Psoas muscle (tissue), 8 donors: ENCODE measurements around the gene OR10G2. TPM values are rescaled to one million over a fixed set of nuclear protein-coding genes. Genes with fewer than 3 reads are reported as not detected.

Experiments used
- ATAC-seq, 4 donors: fragments of 200-7000 bp; cut with Tn5 transposase; one replicate each; pipeline ENCODE4 v1.9.1; 2020; ENCODE audit warnings: moderate library complexity in 3 of 4, mild to moderate bottlenecking in 2 of 4
- DNase-seq, 2 donors: peaks; one replicate each; pipeline ENCODE4 v3.0.0-alpha.2; 2020
- H3K27ac ChIP-seq: fragments of 200-600 bp; one replicate; pipeline ENCODE4 v1.8.0; 2022
- H3K27me3 ChIP-seq, 3 donors: fragments of 200-600 bp in 1 of 3; one replicate each; pipeline versions ENCODE4 v1.6.1 to v1.8.0; 2013 to 2022; ENCODE audit warnings: low read length in 2 of 3, mild to moderate bottlenecking in 2 of 3, moderate library complexity in 1 of 3; ENCODE audit not compliant: insufficient read depth in 3 of 3
- H3K36me3 ChIP-seq, 2 donors: fragments of 200-600 bp in 1 of 2; one replicate each; pipeline versions ENCODE4 v1.6.1 to v1.8.0; 2013 to 2022; ENCODE audit warnings: low read depth in 1 of 2, mild to moderate bottlenecking in 1 of 2, moderate library complexity in 1 of 2; ENCODE audit not compliant: insufficient read depth in 1 of 2
- H3K4me1 ChIP-seq: fragments of 200-600 bp; one replicate; pipeline ENCODE4 v1.8.0; 2022
- H3K4me3 ChIP-seq: fragments of 200-600 bp; one replicate; pipeline ENCODE4 v1.8.0; 2022; ENCODE audit warnings: mild to moderate bottlenecking
- H3K9me3 ChIP-seq: fragments of 200-600 bp; one replicate; pipeline ENCODE4 v1.8.0; 2022
- CTCF ChIP-seq: fragments of 200-600 bp; IDR thresholded peaks from one replicate; pipeline ENCODE4 v1.8.0; 2022; ENCODE audit warnings: antibody characterized with exemption
- WGBS, 3 donors: extraction: QIAGEN DNeasy Blood & Tissue Kit; methylation state at CpG; one replicate each; pipeline versions ENCODE4 v1.1.6 to v1.1.7; 2013; 5-methylcytosine and 5-hydroxymethylcytosine counted together
- intact Hi-C, 2 donors: fragments of 100-400 bp; cut with DNase I; formaldehyde crosslinking; loops; one replicate each; pipeline versions ENCODE4 v1.11.0 to v1.14.2; 2022
- long read RNA-seq, 2 donors: library from polyadenylated mRNA; unstranded; transcript quantifications; one replicate each; pipeline ENCODE4 v2.0.0, GENCODE V29; 2021
- polyA plus RNA-seq, 3 donors: library from polyadenylated mRNA; stranded (reverse); fragments of 200-250 nt; gene quantifications; one replicate each; pipeline ENCODE4 v1.2.3, GENCODE V29; 2013
- total RNA-seq, 4 donors: library from RNA; stranded (reverse); fragmentation: NEBNext Ultra II Directional in 2 of 4; extraction: Animal tissue kit (Norgen Biotek cat#: 25700) in 2 of 4; gene quantifications; one replicate each; pipeline versions ENCODE4 v1.2.1 to v1.2.4, GENCODE V29; 2021 to 2023
- donor health status: healthy with polysubstance abuse.
- donor health status: DM: no; HTN: no; CAD: no; lungs with moderate emphysema.
- donor health status: Bipolar disorder and iron deficiency.
- donor health status: healthy.
- donor health status: DM: yes; HTN: yes; CAD: no.
- donor health status: DM: no; HTN: no; CAD: no.
- donor health status: DM: no; HTN: no; CAD: no.
- donor health status: DM: yes; HTN: yes; CAD: no.

OR10G2 gene
- not detected for total RNA-seq
- not detected for polyA plus RNA-seq
- long read RNA-seq, donor 1: 0 reads
- long read RNA-seq, donor 2: 0 reads

GRCh38 chr14:21634840-21635239 lies at the start of gene OR10G2:
TSS of gene OR10G2 (minus strand) at chr14:21634940. CDS start at chr14:21634842, 98 bp downstream.
- DNase-seq (no peak), ATAC-seq (no peak)
- H3K36me3 ChIP-seq: no peaks in the 10 kb centered on the region
- H3K4me1 ChIP-seq: no peaks in the 10 kb centered on the region
- TF ChIP-seq CTCF: no peak
- H3K27me3 ChIP-seq: no peaks in the 10 kb centered on the region
- intact Hi-C loops: no loop called here
- WGBS, 3 donors: 69 to 80% (median 75%) methylated on average over 4 of the region's 4 CpGs
- H3K4me3 ChIP-seq: no peak within 1 kb of the TSS
- no peak within 1 kb of the TSS for H3K27ac ChIP-seq
- no peaks in the 10 kb centered on the region for H3K9me3 ChIP-seq

- DNase-seq (no peak), ATAC-seq (no peak)
- Histone ChIP-seq H3K36me3 (no peaks in the 10 kb centered on the region), H3K27ac (no peak overlapping the region), H3K4me1 (no peaks in the 10 kb centered on the region), H3K27me3 (peaks cover 0 to 4% (median 0%) of the 10 kb centered on the region in 3 donors), H3K9me3 (peaks cover 7% of the 10 kb centered on the region), H3K4me3 (no peak overlapping the region)
- no peak for TF ChIP-seq CTCF
- WGBS, 3 donors: 73 to 80% (median 75%) methylated on average over 2 of the region's 2 CpGs
- intact Hi-C loops: no loop called here
These were observed 45.3 kb upstream of the OR10G2 start for GRCh38 chr14:21680072-21680471.

GRCh38 chr14:21675566-21675965 lies 40.8 kb upstream of the OR10G2 start:
- WGBS, 3 donors: 74 to 79% (median 76%) methylated on average over 4 of the region's 4 CpGs
- no peak overlapping the region for H3K27ac ChIP-seq
- H3K27me3 ChIP-seq: no peaks in the 10 kb centered on the region
- H3K4me1 ChIP-seq: no peaks in the 10 kb centered on the region
- DNase-seq: no peak
- peaks cover 12% of the 10 kb centered on the region for H3K9me3 ChIP-seq
- H3K36me3 ChIP-seq: no peaks in the 10 kb centered on the region
- ATAC-seq: no peak
- no peak for TF ChIP-seq CTCF
- no peak overlapping the region for H3K4me3 ChIP-seq
- intact Hi-C loops: no loop called here

GRCh38 chr14:21673718-21674117 lies 39.0 kb upstream of the OR10G2 start, which contains the start of gene OR4E1:
TSS of gene OR4E1 (minus strand) at chr14:21673818. CDS start at chr14:21670935, 2,883 bp downstream.
- no peak within 1 kb of the TSS for H3K27ac ChIP-seq
- TF ChIP-seq CTCF: no peak
- H3K4me3 ChIP-seq: no peak within 1 kb of the TSS
- H3K36me3 ChIP-seq: no peaks in the 10 kb centered on the region
- H3K4me1 ChIP-seq: no peaks in the 10 kb centered on the region
- intact Hi-C loops: no loop called here
- H3K27me3 ChIP-seq: no peaks in the 10 kb centered on the region
- DNase-seq (no peak), ATAC-seq (no peak)
- WGBS, 3 donors: 91 to 97% (median 93%) methylated on average over 1 of the region's 1 CpG
- H3K9me3 ChIP-seq: peaks cover 12% of the 10 kb centered on the region

GRCh38 chr14:21672116-21672515 lies 37.4 kb upstream of the OR10G2 start:
- no peak overlapping the region for H3K4me3 ChIP-seq
- H3K36me3 ChIP-seq: no peaks in the 10 kb centered on the region
- peaks cover 12% of the 10 kb centered on the region for H3K9me3 ChIP-seq
- DNase-seq (no peak), ATAC-seq (no peak)
- intact Hi-C loops: no loop called here
- no peak overlapping the region for H3K27ac ChIP-seq
- H3K4me1 ChIP-seq: no peaks in the 10 kb centered on the region
- H3K27me3 ChIP-seq: no peaks in the 10 kb centered on the region
- TF ChIP-seq CTCF: no peak
- WGBS, 3 donors: 71 to 91% (median 80%) methylated on average over 1 of the region's 1 CpG
